Bronchial epithelial cell (primary cell): Measurements from ENCODE around the gene TMEM87B. TPM values are rescaled to one million over a fixed set of nuclear protein-coding genes. Genes with fewer than 3 reads are reported as not detected.

Source experiments
- DNase-seq: peaks from one replicate; pipeline ENCODE4 v3.0.0-alpha.2; 2010; ENCODE audit warnings: low read depth
- FAIRE-seq: peaks from 2 replicates; lab custom pipeline; 2011; peaks lifted over from hg19 to GRCh38; lab: Jason Lieb, UNC
- H3K27me3 ChIP-seq: 2 replicates; pipeline ENCODE4 v1.5.1; 2011; ENCODE audit warnings: low read length; ENCODE audit not compliant: control insufficient read depth, insufficient read depth
- H3K36me3 ChIP-seq: 2 replicates; pipeline ENCODE4 v1.5.1; 2011; ENCODE audit warnings: low read length; ENCODE audit not compliant: control insufficient read depth, insufficient read depth
- H3K4me3 ChIP-seq: 2 replicates; pipeline ENCODE4 v1.5.1; 2011; ENCODE audit warnings: mild to moderate bottlenecking, low read depth, low read length, control low read depth
- total RNA-seq: library from RNA; depleted of rRNA; stranded (reverse); fragments of >200 nt; gene quantifications from 2 replicates; pipeline ENCODE4 v1.2.1, GENCODE V29; 2014
- TF ChIP-seq, protein P1 (sequence below): IDR thresholded peaks from 2 replicates; pipeline ENCODE4 v1.5.1; 2011; ENCODE audit warnings: mild to moderate bottlenecking, moderate library complexity, low read length, control low read depth, inconsistent platforms; ENCODE audit not compliant: insufficient read depth, severe bottlenecking

TMEM87B gene
- total RNA-seq, 1 donor from 2014 or later: 37.1 TPM

DNA sequence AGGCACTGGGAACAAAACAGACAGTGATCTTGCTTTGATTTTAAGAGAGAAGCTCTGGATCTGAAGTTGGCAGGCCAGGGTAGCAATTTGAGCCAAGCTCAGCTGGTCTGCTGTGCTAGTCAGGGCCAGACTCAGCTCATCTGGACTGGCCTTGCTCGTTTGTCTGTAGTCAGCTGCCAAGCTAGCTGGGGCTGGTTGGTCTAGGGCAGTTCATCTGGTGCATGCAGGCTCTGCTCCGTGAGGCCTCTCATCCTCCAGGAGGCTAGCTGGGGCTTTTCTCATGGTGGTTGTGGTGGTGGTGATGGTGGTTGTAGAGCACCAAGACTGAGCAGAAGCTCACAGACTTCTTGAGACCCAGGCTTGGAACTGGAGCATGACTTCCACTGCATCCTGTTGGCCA lies 93.4 kb downstream of the TMEM87B start:
- no peak for DNase-seq
- TF ChIP-seq, protein P1, sequence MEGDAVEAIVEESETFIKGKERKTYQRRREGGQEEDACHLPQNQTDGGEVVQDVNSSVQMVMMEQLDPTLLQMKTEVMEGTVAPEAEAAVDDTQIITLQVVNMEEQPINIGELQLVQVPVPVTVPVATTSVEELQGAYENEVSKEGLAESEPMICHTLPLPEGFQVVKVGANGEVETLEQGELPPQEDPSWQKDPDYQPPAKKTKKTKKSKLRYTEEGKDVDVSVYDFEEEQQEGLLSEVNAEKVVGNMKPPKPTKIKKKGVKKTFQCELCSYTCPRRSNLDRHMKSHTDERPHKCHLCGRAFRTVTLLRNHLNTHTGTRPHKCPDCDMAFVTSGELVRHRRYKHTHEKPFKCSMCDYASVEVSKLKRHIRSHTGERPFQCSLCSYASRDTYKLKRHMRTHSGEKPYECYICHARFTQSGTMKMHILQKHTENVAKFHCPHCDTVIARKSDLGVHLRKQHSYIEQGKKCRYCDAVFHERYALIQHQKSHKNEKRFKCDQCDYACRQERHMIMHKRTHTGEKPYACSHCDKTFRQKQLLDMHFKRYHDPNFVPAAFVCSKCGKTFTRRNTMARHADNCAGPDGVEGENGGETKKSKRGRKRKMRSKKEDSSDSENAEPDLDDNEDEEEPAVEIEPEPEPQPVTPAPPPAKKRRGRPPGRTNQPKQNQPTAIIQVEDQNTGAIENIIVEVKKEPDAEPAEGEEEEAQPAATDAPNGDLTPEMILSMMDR: no peak
- Histone ChIP-seq H3K27me3 (no peaks in the 10 kb centered on the region), H3K36me3 (no peaks in the 10 kb centered on the region), H3K4me3 (no peak overlapping the region)
- no peak for FAIRE-seq

DNA sequence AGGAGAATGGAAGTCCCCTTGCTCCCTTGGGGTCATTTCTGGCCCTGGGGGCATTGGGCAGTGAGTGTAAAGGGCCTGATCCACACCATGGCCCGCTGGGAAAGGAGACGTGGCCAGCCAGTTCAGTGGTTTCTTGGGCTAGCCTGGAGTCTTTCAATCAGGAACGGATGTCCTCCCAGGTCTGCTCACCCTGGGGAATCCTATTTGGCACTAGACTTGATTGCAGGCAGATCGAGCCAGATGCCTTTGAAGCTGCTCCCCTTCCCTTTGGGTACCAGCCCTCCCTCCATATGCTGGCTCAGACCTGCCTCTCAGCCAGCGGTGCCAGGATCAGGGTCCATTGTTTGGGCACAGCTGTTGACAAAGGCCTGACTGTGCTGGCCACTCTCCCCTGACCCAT lies 94.1 kb downstream of the TMEM87B start:
- Histone ChIP-seq H3K36me3 (no peaks in the 10 kb centered on the region), H3K4me3 (no peak overlapping the region), H3K27me3 (no peaks in the 10 kb centered on the region)
- DNase-seq (no peak), FAIRE-seq (peak; percentile 83)
- TF ChIP-seq, protein P1: no peak

DNA sequence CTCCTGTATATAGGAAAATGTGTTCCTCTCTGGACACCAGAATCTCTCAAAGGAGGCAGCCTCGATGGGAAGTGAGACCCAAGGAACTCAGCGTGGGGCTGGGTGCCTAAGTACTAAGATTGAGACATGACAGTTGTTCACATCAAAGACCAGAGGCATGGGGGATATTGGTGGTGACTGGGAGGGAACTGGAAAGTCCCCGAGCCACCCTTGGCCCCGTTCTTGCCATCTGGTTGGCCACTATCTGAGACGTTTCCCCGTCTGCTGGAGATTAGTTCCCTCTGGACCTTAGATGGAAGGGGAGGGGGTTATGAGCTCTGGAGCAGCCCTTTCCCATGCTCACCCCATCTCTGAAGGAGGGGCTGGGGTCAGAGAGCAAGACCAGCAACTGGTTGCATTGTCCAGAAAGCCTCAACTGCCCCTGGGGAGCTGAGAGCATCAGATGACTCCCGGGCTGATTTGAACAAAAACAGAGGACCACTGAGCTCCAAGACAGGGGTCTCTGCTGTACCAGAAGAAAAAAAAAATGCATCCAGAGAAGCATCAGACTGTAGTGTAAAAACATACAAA lies 94.9 kb downstream of the TMEM87B start:
- DNase-seq (no peak), FAIRE-seq (no peak)
- TF ChIP-seq, protein P1: no peak

DNA sequence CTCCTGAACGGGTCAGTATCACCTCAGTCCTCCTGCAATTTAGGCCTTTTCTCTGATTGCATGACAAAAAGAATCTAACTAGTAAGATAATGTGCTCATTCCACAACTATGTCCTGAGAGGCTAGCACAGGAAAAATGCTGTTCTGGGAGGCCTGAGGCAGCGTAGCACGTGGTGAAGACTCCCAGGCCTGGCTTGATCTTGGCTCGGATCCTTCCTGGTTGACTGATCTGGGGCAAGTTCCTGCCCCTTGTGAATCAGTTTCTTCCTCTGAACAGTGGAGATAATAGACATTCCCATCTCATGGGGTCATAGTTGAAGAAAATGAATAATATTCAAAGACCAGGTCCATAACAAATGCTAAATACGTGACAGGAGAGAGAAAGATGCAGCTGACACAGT lies 95.4 kb downstream of the TMEM87B start:
- DNase-seq: peak; percentile 88
- no peak for FAIRE-seq
- Histone ChIP-seq H3K27me3 (no peaks in the 10 kb centered on the region), H3K4me3 (no peak overlapping the region), H3K36me3 (no peaks in the 10 kb centered on the region)
- TF ChIP-seq, protein P1: no peak

More for the DNA sequence above, 94.9 kb downstream of the TMEM87B start:
- Histone ChIP-seq H3K27me3 (no peaks in the 10 kb centered on the region), H3K4me3 (no peak overlapping the region), H3K36me3 (no peaks in the 10 kb centered on the region)

DNA sequence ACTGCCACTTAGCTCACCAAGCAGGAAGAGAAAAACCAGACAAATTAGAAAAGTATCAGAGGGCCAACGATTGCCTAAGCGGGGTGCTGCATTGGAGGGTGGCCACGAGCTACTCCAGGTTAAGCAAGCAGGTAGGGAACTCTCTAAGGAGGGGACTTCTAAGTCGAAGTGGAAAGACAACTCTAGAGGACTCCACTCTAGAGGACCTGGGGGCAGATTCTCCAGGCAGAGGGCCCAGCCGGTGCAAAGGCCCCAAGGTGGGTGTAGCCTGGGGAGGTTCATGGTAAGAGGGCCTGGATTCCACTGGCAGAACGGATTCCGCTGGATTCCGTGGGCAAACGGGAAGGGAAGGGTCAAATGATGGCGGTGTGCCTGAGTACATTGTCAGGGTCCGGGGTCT lies 95.8 kb downstream of the TMEM87B start:
- no peak overlapping the region for H3K4me3 ChIP-seq
- DNase-seq (no peak), FAIRE-seq (no peak)
- TF ChIP-seq, protein P1: no peak
- no peaks in the 10 kb centered on the region for H3K27me3 ChIP-seq
- no peaks in the 10 kb centered on the region for H3K36me3 ChIP-seq

DNA sequence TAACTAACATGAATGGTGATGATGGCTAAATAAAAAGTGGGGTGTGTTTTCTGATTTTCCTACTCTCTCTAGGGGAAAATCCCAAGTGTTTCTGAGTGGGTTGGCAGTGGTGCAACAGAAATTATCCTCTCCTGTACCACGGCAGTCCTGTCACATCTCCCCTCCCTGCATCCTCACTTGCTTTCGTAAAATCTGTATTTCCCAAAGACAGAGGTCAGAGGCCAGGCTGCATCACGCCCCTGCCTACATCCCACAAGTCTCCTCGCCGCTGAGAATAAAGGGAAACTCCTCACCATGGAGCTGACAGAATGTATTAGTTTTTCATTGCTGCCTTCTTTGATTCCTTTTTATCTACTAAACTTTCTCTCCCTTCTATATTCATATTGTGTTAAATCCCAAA lies 96.2 kb downstream of the TMEM87B start:
- no peak overlapping the region for H3K4me3 ChIP-seq
- DNase-seq (no peak), FAIRE-seq (no peak)
- H3K36me3 ChIP-seq: no peaks in the 10 kb centered on the region
- TF ChIP-seq, protein P1: no peak
- H3K27me3 ChIP-seq: no peaks in the 10 kb centered on the region
